HepG2 (cell line): ENCODE measurements around the gene TSEN54. TPM values are rescaled to one million over a fixed set of nuclear protein-coding genes. Genes with fewer than 3 reads are reported as not detected.

Experiments
- ARID4A ChIP-seq: sonication (generic); formaldehyde crosslinking; IDR thresholded peaks from 2 replicates; pipeline ENCODE4 v1.5.0; 2020; ENCODE audit warnings: mild to moderate bottlenecking, missing genetic modification reagents, borderline replicate concordance
- DMAP1 ChIP-seq: IDR thresholded peaks from 2 replicates; pipeline ENCODE4 v1.6.1; 2016
- DZIP1 ChIP-seq: sonication (generic); formaldehyde crosslinking; IDR thresholded peaks from 2 replicates; pipeline ENCODE4 v1.5.0; 2020; ENCODE audit warnings: mild to moderate bottlenecking, missing genetic modification reagents
- ERF ChIP-seq: IDR thresholded peaks from 2 replicates; pipeline ENCODE4 v1.6.1; 2018; ENCODE audit warnings: missing biosample characterization, missing genetic modification reagents
- FOXP4 ChIP-seq: sonication (generic); formaldehyde crosslinking; IDR thresholded peaks from 2 replicates; pipeline ENCODE4 v1.4.0; 2020; ENCODE audit warnings: missing genetic modification reagents
- HDAC6 ChIP-seq: fragments of 200-600 bp; sonication (generic); IDR thresholded peaks from 2 replicates; pipeline ENCODE4 v1.7.0; 2017; ENCODE audit warnings: mild to moderate bottlenecking, antibody characterized with exemption, low read length, low read depth
- NCOA5 ChIP-seq: sonication (generic); formaldehyde crosslinking; IDR thresholded peaks from 2 replicates; pipeline ENCODE4 v1.4.0; 2020; ENCODE audit warnings: missing genetic modification reagents
- PAWR ChIP-seq: sonication (generic); formaldehyde crosslinking; IDR thresholded peaks from 2 replicates; pipeline ENCODE4 v1.4.0; 2020; ENCODE audit warnings: missing genetic modification reagents, mild to moderate bottlenecking, borderline replicate concordance
- PAXIP1 ChIP-seq: sonication (generic); formaldehyde crosslinking; conservative IDR thresholded peaks from 2 replicates; pipeline ENCODE4 v1.4.0; 2020; ENCODE audit warnings: mild to moderate bottlenecking, missing genetic modification reagents, moderate library complexity
- RFX3 ChIP-seq: IDR thresholded peaks from 2 replicates; pipeline ENCODE4 v1.6.1; 2016; ENCODE audit warnings: missing biosample characterization, missing genetic modification reagents
- SIN3A ChIP-seq: IDR thresholded peaks from 2 replicates; pipeline ENCODE4 v1.6.1; 2011; ENCODE audit warnings: low read depth, mild to moderate bottlenecking, control low read depth, low read length, borderline replicate concordance
- SIX1 ChIP-seq: sonication (generic); formaldehyde crosslinking; IDR thresholded peaks from 2 replicates; pipeline ENCODE4 v1.4.0; 2020; ENCODE audit warnings: missing genetic modification reagents, borderline replicate concordance
- ZMYM4 ChIP-seq: sonication (generic); formaldehyde crosslinking; IDR thresholded peaks from 2 replicates; pipeline ENCODE4 v1.8.1; 2023; ENCODE audit warnings: mild to moderate bottlenecking, missing genetic modification reagents
- ZNF367 ChIP-seq: sonication (generic); formaldehyde crosslinking; IDR thresholded peaks from 2 replicates; pipeline ENCODE4 v1.4.0; 2020; ENCODE audit warnings: missing genetic modification reagents, borderline replicate concordance
- ZNF607 ChIP-seq: sonication (generic); formaldehyde crosslinking; IDR thresholded peaks from 2 replicates; pipeline ENCODE4 v1.5.1; 2020; ENCODE audit warnings: missing genetic modification reagents, mild to moderate bottlenecking, borderline replicate concordance
- polyA plus RNA-seq, 8 experiments: library from polyadenylated mRNA; depleted of rRNA in 3 of 8; stranded (reverse) in 7 of 8; unstranded in 1 of 8; fragments of >200 nt; fragmentation: Illumina TruSeq in 4 of 8; extraction: Trizol in 4 of 8; gene quantifications; 2 replicates each; pipeline versions ENCODE4 v1.2.1 to v1.2.3, GENCODE V29; 2011 to 2016; ENCODE audit warnings: low read depth in 4 of 8, missing spikeins in 1 of 8, mixed read lengths in 1 of 8; ENCODE audit not compliant: insufficient read depth in 1 of 8
- total RNA-seq, 5 experiments: library from RNA; depleted of rRNA; stranded (reverse); fragments of >200 nt; fragmentation: Illumina TruSeq; extraction: Trizol; gene quantifications; 2 replicates each; pipeline ENCODE4 v1.2.3, GENCODE V29; 2016; ENCODE audit warnings: low read depth in 1 of 5

TSEN54 gene
- total and polyA plus RNA-seq, 2 of the 13 experiments (the other 11 are each of a cell fraction or from before 2014, with no cell fraction given) = 62.9 to 63.3 TPM

GRCh38 chr17:75525806-75526554, 9.7 kb downstream of the TSEN54 start (continued):
- TF ChIP-seq PAXIP1 (CRISPR knock-in tag) = peak; percentile 31; the same call in 1 of the 2 replicates
- peak; percentile 28; the same call in 1 of the 2 replicates for TF ChIP-seq DMAP1 (CRISPR knock-in tag)
- peak; percentile 69; the same call in 1 of the 2 replicates for TF ChIP-seq ARID4A (CRISPR knock-in tag)
- TF ChIP-seq SIX1 (CRISPR knock-in tag) = no peak
- peak; percentile 77; the same call in 1 of the 2 replicates for TF ChIP-seq SIN3A
- no peak for TF ChIP-seq PAWR (CRISPR knock-in tag)
- 0 out of 2 replicates have a peak, but pooled peaks have one; percentile 17 for TF ChIP-seq FOXP4 (CRISPR knock-in tag)
- TF ChIP-seq HDAC6 = no peak
- TF ChIP-seq ERF (CRISPR knock-in tag) = peak; percentile 15; the same call in 1 of the 2 replicates
- no peak for TF ChIP-seq ZMYM4 (CRISPR knock-in tag)
- TF ChIP-seq RFX3 (CRISPR knock-in tag) = no peak
- peak; percentile 32; the same call in 1 of the 2 replicates for TF ChIP-seq ZNF607
- TF ChIP-seq DZIP1 (CRISPR knock-in tag) = 0 out of 2 replicates have a peak, but pooled peaks have one; percentile 11
- no peak; the same call in 1 of the 2 replicates for TF ChIP-seq ZNF367 (CRISPR knock-in tag)
- TF ChIP-seq NCOA5 (CRISPR knock-in tag) = no peak
